Dendritic cell treated with granulocyte-macrophage colony-stimulating factor and Interleukin-4, amounts not matched to agents 40 ng/mL and 50 ng/mL, for 4 days (primary cell): ENCODE measurements around the gene LARGE2.

Experiments used
- H3K27ac Mint-ChIP-seq: one replicate; pipeline ENCODE4 v1.8.0; 2022; ENCODE audit warnings: mild to moderate bottlenecking, mixed read lengths
- H3K27me3 Mint-ChIP-seq: one replicate; pipeline ENCODE4 v1.8.0; 2022; ENCODE audit warnings: mild to moderate bottlenecking, mixed read lengths
- H3K36me3 Mint-ChIP-seq: one replicate; pipeline ENCODE4 v1.8.0; 2022; ENCODE audit warnings: low read depth, mixed read lengths
- H3K4me1 Mint-ChIP-seq: one replicate; pipeline ENCODE4 v1.8.0; 2022; ENCODE audit warnings: low read depth, mixed read lengths
- H3K4me3 Mint-ChIP-seq: one replicate; pipeline ENCODE4 v1.8.0; 2022; ENCODE audit warnings: mild to moderate bottlenecking, moderate library complexity, mixed read lengths
- H3K9me3 Mint-ChIP-seq: one replicate; pipeline ENCODE4 v1.8.0; 2022; ENCODE audit warnings: mixed read lengths
- intact Hi-C: fragments of 100-400 bp; cut with micrococcal nuclease; formaldehyde crosslinking; loops from one replicate; pipeline ENCODE4 v1.15.0; 2022

LARGE2 gene

DNA sequence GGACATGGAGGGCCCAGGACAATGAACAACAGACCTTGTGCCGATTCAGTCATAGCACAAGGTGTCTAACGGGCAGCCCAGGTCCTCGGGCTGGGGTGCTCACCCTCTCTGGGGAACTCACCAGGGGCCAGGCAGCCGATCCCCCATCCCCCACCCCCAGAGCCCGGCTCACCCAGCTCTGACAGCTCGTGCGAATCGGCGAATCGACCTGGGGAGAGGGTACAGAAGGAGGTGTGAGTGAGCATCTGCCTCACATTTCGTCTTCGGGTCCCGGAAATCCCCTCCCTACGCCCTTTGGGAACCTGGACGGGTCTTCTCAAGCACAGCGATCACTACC lies 5.2 kb upstream of the LARGE2 start:
- intact Hi-C loops = no loop called here
- peak overlapping the region; percentile 98 for H3K27ac Mint-ChIP-seq
- peaks cover 21% of the 10 kb centered on the region for H3K27me3 Mint-ChIP-seq
- peak overlapping the region; percentile 95 for H3K4me3 Mint-ChIP-seq
- peaks cover 59% of the 10 kb centered on the region for H3K36me3 Mint-ChIP-seq
- no peaks in the 10 kb centered on the region for H3K9me3 Mint-ChIP-seq
- peaks cover 23% of the 10 kb centered on the region for H3K4me1 Mint-ChIP-seq

- peak within 1 kb of the TSS; percentile 95 for H3K4me3 Mint-ChIP-seq
- H3K4me1 Mint-ChIP-seq = peaks cover 23% of the 10 kb centered on the region
- H3K36me3 Mint-ChIP-seq = peaks cover 54% of the 10 kb centered on the region
- H3K9me3 Mint-ChIP-seq = no peaks in the 10 kb centered on the region
- intact Hi-C loops = loop anchor here (1.0 kb wide), 1 partner anchor 70 kb away; the partner anchor contains the start of gene CRY2
- H3K27ac Mint-ChIP-seq = peak within 1 kb of the TSS; percentile 98
- peaks cover 21% of the 10 kb centered on the region for H3K27me3 Mint-ChIP-seq
Observed at GRCh38 chr11:45917623-45918330, 4.7 kb upstream of the LARGE2 start, which contains the start of gene PEX16. Gene PEX16, minus strand, starts transcription at chr11:45917877. Its CDS starts 66 bp downstream, at chr11:45917811.

DNA sequence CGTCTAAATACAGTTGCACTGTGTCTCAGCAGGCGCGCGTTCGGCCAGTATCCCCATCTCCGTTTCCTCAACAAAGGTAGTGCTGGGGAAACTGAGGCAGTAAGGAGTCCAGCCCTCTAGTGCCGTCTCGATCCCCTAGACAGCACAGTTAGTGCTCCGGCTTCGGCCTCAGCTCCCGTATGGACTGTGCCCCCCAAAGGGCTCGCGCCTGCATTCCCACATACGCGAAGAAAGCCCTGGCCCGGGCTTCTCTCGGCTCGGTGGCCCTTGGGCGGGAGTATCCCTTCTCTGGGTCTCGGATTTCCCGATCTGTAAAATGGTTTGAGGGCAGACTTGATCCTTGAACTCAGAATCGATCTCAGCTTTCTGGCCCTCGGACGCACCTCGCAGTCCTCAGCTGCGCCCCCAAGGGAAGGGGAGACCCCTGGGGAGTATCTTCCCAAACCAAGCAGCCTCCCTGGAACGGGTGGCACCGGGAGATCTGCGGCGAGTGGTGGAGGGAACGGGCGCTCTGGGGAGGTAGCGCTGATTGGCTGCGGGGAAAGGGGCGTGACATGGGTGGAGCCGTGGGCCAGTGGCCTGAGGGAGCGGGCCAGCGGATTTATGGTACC lies 4.0 kb upstream of the LARGE2 start:
- intact Hi-C loops = loop anchor here (1.0 kb wide), 1 partner anchor 71 kb away; the partner anchor contains the start of gene CRY2
- no peaks in the 10 kb centered on the region for H3K9me3 Mint-ChIP-seq
- H3K27me3 Mint-ChIP-seq = peaks cover 25% of the 10 kb centered on the region
- H3K36me3 Mint-ChIP-seq = peaks cover 47% of the 10 kb centered on the region
- peak overlapping the region; percentile 95 for H3K4me3 Mint-ChIP-seq
- H3K27ac Mint-ChIP-seq = peak overlapping the region; percentile 98
- peaks cover 28% of the 10 kb centered on the region for H3K4me1 Mint-ChIP-seq

- Mint-ChIP-seq H3K9me3 (no peaks in the 10 kb centered on the region), H3K4me1 (peaks cover 29% of the 10 kb centered on the region), H3K36me3 (peaks cover 40% of the 10 kb centered on the region), H3K27ac (peak overlapping the region; percentile 98), H3K4me3 (peak overlapping the region; percentile 95), H3K27me3 (peaks cover 30% of the 10 kb centered on the region)
- intact Hi-C loops = loop anchor here (1.0 kb wide), 1 partner anchor 72 kb away; the partner anchor contains the start of gene CRY2
Observed at GRCh38 chr11:45918962-45919675, 3.3 kb upstream of the LARGE2 start.

GRCh38 chr11:45919806-45920530 lies 2.5 kb upstream of the LARGE2 start:
- Mint-ChIP-seq H3K27ac (peak overlapping the region; percentile 26), H3K4me1 (peaks cover 29% of the 10 kb centered on the region), H3K36me3 (peaks cover 32% of the 10 kb centered on the region), H3K4me3 (no peak overlapping the region), H3K9me3 (no peaks in the 10 kb centered on the region), H3K27me3 (peaks cover 39% of the 10 kb centered on the region)
- intact Hi-C loops = loop anchor here (1.0 kb wide), 1 partner anchor 9 kb away; no protein-coding TSS in a partner anchor

DNA sequence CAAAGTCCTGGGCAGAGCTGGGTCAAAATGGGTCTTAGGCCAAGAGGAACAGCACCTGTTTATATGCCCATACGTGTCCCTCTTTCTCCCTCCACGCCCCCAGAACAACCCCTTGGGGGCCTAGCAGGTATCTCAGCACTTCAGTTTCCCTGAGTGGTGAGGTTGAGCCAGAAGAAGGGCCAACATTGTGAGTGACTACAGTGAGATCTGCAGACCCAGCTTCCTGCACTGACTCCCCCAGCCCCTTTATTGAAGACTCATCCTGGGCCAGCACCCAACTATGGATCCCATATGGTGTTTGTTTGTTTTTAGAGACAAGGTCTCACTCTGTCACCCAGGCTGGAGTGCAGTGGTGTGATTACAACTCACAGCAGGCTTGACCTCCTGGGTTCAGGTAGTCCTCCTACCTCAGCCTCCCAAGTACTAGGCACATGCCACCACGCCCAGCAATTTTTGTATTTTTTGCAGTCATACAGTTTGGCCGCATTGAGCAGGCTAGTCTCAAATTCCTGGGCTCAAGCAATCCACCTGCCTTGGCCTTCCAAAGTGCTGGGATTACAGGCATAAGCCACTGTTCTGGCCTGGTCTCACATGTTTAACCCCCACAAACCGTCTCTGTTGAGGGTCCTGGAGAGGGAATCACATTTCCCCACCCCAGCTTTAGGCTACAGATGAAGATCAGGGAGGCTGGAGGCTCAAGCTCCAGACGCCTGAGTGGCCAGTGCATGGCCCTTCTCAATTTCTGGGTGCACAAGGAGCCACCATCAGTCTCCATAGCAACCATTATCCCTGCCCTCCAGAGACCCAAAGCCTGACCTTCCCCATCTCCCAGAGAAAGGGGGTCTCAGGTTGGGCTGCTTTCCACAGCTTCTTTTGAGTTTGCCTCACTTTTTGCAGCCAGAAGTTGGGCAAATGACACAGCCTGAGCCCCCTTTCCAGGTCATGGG lies 1.7 kb upstream of the LARGE2 start:
- intact Hi-C loops = loop anchor here (1.0 kb wide), 1 partner anchor 8 kb away; no protein-coding TSS in a partner anchor
- Mint-ChIP-seq H3K9me3 (no peaks in the 10 kb centered on the region), H3K27ac (peak overlapping the region; percentile 26), H3K4me1 (peaks cover 23% of the 10 kb centered on the region), H3K36me3 (peaks cover 23% of the 10 kb centered on the region), H3K27me3 (peaks cover 40% of the 10 kb centered on the region), H3K4me3 (no peak overlapping the region)

- Mint-ChIP-seq H3K9me3 (no peaks in the 10 kb centered on the region), H3K27me3 (peaks cover 46% of the 10 kb centered on the region), H3K36me3 (peaks cover 15% of the 10 kb centered on the region), H3K4me3 (peak overlapping the region; percentile 6), H3K4me1 (peaks cover 13% of the 10 kb centered on the region), H3K27ac (no peak overlapping the region)
- intact Hi-C loops = no loop called here
Observed at GRCh38 chr11:45921561-45922424, 663 bp upstream of the LARGE2 start.

GRCh38 chr11:45924036-45924915 lies 1.8 kb downstream of the LARGE2 start:
- no peak overlapping the region for H3K27ac Mint-ChIP-seq
- H3K4me1 Mint-ChIP-seq = peaks cover 5% of the 10 kb centered on the region
- intact Hi-C loops = no loop called here
- no peaks in the 10 kb centered on the region for H3K36me3 Mint-ChIP-seq
- H3K4me3 Mint-ChIP-seq = no peak overlapping the region
- peaks cover 47% of the 10 kb centered on the region for H3K27me3 Mint-ChIP-seq
- no peaks in the 10 kb centered on the region for H3K9me3 Mint-ChIP-seq

DNA sequence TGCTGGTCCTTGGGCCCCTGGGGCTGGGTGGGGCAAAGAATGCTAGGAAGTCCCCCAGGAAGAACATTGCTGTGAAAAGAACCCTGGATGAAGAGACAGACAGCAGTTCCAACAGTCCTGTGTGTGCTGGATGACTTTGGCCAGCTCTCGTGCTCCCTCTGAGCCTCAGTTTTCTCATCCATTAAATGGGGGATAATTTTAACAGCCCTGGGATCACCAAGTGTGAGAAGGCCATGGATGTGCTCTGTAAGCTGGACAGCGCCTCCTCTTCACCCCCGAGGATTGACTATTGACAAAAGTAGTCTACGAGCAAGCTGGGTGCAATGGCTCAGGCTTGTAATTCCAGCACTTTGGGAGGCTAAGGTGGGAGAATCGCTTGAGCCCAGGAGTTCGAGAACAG lies 2.5 kb downstream of the LARGE2 start:
- peaks cover under 1% of the 10 kb centered on the region for H3K36me3 Mint-ChIP-seq
- intact Hi-C loops = no loop called here
- no peaks in the 10 kb centered on the region for H3K9me3 Mint-ChIP-seq
- peaks cover 47% of the 10 kb centered on the region for H3K27me3 Mint-ChIP-seq
- H3K4me1 Mint-ChIP-seq = peaks cover 11% of the 10 kb centered on the region
- no peak overlapping the region for H3K4me3 Mint-ChIP-seq
- no peak overlapping the region for H3K27ac Mint-ChIP-seq

DNA sequence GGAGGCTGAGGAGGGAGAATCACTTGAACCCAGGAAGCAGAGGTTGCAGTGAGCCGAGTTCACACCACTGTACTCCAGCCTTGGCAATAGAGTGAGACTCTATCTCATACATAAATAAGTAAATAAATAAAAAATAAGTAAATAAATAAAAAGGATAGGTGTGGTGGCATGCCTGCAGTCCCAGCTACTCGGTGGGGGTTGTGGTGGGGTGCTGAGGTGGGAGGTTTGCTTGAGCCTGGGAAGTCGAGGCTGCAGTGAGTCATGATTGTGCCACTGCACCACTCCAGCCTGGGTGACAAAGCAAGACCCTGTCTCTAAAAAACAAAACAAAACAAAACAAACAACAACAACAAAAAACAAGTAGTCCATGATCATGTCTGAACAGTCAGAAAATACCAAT lies 3.1 kb downstream of the LARGE2 start:
- H3K36me3 Mint-ChIP-seq = peaks cover 6% of the 10 kb centered on the region
- peaks cover 48% of the 10 kb centered on the region for H3K27me3 Mint-ChIP-seq
- H3K4me3 Mint-ChIP-seq = no peak overlapping the region
- intact Hi-C loops = no loop called here
- no peaks in the 10 kb centered on the region for H3K9me3 Mint-ChIP-seq
- H3K27ac Mint-ChIP-seq = no peak overlapping the region
- peaks cover 17% of the 10 kb centered on the region for H3K4me1 Mint-ChIP-seq

GRCh38 chr11:45926001-45926401 lies 3.5 kb downstream of the LARGE2 start:
- peaks cover 22% of the 10 kb centered on the region for H3K4me1 Mint-ChIP-seq
- no peak overlapping the region for H3K27ac Mint-ChIP-seq
- no peak overlapping the region for H3K4me3 Mint-ChIP-seq
- H3K9me3 Mint-ChIP-seq = no peaks in the 10 kb centered on the region
- H3K27me3 Mint-ChIP-seq = peaks cover 46% of the 10 kb centered on the region
- intact Hi-C loops = no loop called here
- peaks cover 8% of the 10 kb centered on the region for H3K36me3 Mint-ChIP-seq
